ENCODE measurements around the gene PSMC1.
A peak's percentile ranks its signal among the peaks of the same experiment; 100 is the strongest.

The PSMC1 gene

GRCh38 chr14:90276646-90277367 is 20.5 kb downstream of the PSMC1 start:
- peak; percentile 44 for DNase-seq (ENCODE audit: low read depth)
- H3K4me3 ChIP-seq (ENCODE audit: low read length) = no peak overlapping the region
- TF ChIP-seq CTCF (IDR thresholded peaks at IDR 0.05; ENCODE audit: insufficient read depth, low read depth, low read length, missing control alignments) = no peak

- TF ChIP-seq CTCF (IDR thresholded peaks at IDR 0.05; ENCODE audit: insufficient read depth, low read depth, low read length, missing control alignments) = no peak
- no peak for DNase-seq (ENCODE audit: low read depth)
- H3K4me3 ChIP-seq (ENCODE audit: low read length) = no peak overlapping the region
Observed at GRCh38 chr14:90277581-90278198, 21.3 kb downstream of the PSMC1 start.

- no peak for DNase-seq (ENCODE audit: low read depth)
- no peak overlapping the region for H3K4me3 ChIP-seq (ENCODE audit: low read length)
- no peak for TF ChIP-seq CTCF (IDR thresholded peaks at IDR 0.05; ENCODE audit: insufficient read depth, low read depth, low read length, missing control alignments)
Observed at GRCh38 chr14:90278199-90279175, 22.1 kb downstream of the PSMC1 start.

- no peak for DNase-seq (ENCODE audit: low read depth)
- H3K4me3 ChIP-seq (ENCODE audit: low read length) = no peak overlapping the region
- TF ChIP-seq CTCF (IDR thresholded peaks at IDR 0.05; ENCODE audit: insufficient read depth, low read depth, low read length, missing control alignments) = no peak
Observed at GRCh38 chr14:90280096-90280495, 23.7 kb downstream of the PSMC1 start.

GRCh38 chr14:90281261-90281660 is 24.9 kb downstream of the PSMC1 start:
- H3K4me3 ChIP-seq (ENCODE audit: low read length) = no peak overlapping the region
- TF ChIP-seq CTCF (IDR thresholded peaks at IDR 0.05; ENCODE audit: insufficient read depth, low read depth, low read length, missing control alignments) = no peak
- DNase-seq (ENCODE audit: low read depth) = peak; percentile 81

GRCh38 chr14:90281756-90282155 is 25.4 kb downstream of the PSMC1 start:
- H3K4me3 ChIP-seq (ENCODE audit: low read length) = no peak overlapping the region
- DNase-seq (ENCODE audit: low read depth) = no peak
- TF ChIP-seq CTCF (IDR thresholded peaks at IDR 0.05; ENCODE audit: insufficient read depth, low read depth, low read length, missing control alignments) = no peak
